Activated naive CD4-positive, alpha-beta T cell treated with anti-CD3 and anti-CD28 coated beads for 36 hours (primary cell): ENCODE data around the gene GPC6. TPM values are rescaled to one million over a fixed set of nuclear protein-coding genes. Genes with fewer than 3 reads are reported as not detected.

Experiments used
- CTCF ChIA-PET: fragments of 350-600 bp; sonication (Branson Sonifier 250); formaldehyde crosslinking; loops from one replicate; lab custom pipeline; 2021; ENCODE audit warnings: antibody characterized with exemption; lab: Charles Lee
- DNase-seq: peaks from one replicate; pipeline ENCODE4 v3.0.0-alpha.2; 2020
- H3K27ac Mint-ChIP-seq: one replicate; pipeline ENCODE4 v1.8.0; 2021; ENCODE audit warnings: mild to moderate bottlenecking, mixed read lengths
- H3K27me3 Mint-ChIP-seq: one replicate; pipeline ENCODE4 v1.8.0; 2021; ENCODE audit warnings: low read depth, mixed read lengths
- H3K36me3 Mint-ChIP-seq: one replicate; pipeline ENCODE4 v1.8.0; 2021; ENCODE audit warnings: low read depth, mixed read lengths
- H3K4me1 Mint-ChIP-seq: one replicate; pipeline ENCODE4 v1.8.0; 2021; ENCODE audit warnings: low read depth, mixed read lengths
- H3K4me3 Mint-ChIP-seq: one replicate; pipeline ENCODE4 v1.8.0; 2021; ENCODE audit warnings: mild to moderate bottlenecking, moderate library complexity, mixed read lengths
- H3K9me3 Mint-ChIP-seq: one replicate; pipeline ENCODE4 v1.8.0; 2021; ENCODE audit warnings: mixed read lengths
- intact Hi-C: fragments of 100-400 bp; cut with micrococcal nuclease; formaldehyde crosslinking; loops from one replicate; pipeline ENCODE4 v1.15.1; 2023
- total RNA-seq, 2 experiments: library from RNA; stranded (reverse); gene quantifications; one replicate each; pipeline ENCODE4 v1.2.3, GENCODE V29; 2021

The GPC6 gene
- total RNA-seq, 2 experiments from 2014 or later = not detected

GRCh38 chr13:94251831-94252608 is 1025.4 kb downstream of the GPC6 start:
- intact Hi-C loops = no loop called here
- DNase-seq = no peak
- Mint-ChIP-seq H3K4me1 (peaks cover 9% of the 10 kb centered on the region), H3K4me3 (no peak overlapping the region), H3K27ac (no peak overlapping the region), H3K36me3 (no peaks in the 10 kb centered on the region), H3K9me3 (no peaks in the 10 kb centered on the region), H3K27me3 (peaks cover 2% of the 10 kb centered on the region)
- CTCF ChIA-PET = no interaction called here

DNA sequence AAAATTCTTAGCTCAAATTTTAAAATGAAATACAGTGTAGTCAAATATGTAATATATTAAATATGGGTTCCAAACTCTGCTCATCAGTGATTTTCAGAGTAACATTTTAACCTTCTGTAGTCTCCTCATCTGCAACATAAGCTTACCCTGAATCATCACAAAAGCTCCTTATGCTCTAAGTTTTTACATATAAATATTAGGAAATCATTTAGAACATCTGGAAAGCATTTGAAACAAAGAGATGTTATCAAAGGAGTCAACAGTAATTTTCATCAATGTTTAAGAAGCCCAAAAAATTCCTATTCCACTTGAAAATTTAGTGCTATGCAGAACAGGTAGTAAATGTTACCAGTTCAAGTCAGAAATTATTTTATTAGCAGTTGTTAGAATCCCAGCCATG is 1028.1 kb downstream of the GPC6 start:
- CTCF ChIA-PET = no interaction called here
- no peaks in the 10 kb centered on the region for H3K27me3 Mint-ChIP-seq
- no peaks in the 10 kb centered on the region for H3K36me3 Mint-ChIP-seq
- no peak overlapping the region for H3K27ac Mint-ChIP-seq
- H3K9me3 Mint-ChIP-seq = no peaks in the 10 kb centered on the region
- no peak for DNase-seq
- no peaks in the 10 kb centered on the region for H3K4me1 Mint-ChIP-seq
- no peak overlapping the region for H3K4me3 Mint-ChIP-seq
- intact Hi-C loops = no loop called here

DNA sequence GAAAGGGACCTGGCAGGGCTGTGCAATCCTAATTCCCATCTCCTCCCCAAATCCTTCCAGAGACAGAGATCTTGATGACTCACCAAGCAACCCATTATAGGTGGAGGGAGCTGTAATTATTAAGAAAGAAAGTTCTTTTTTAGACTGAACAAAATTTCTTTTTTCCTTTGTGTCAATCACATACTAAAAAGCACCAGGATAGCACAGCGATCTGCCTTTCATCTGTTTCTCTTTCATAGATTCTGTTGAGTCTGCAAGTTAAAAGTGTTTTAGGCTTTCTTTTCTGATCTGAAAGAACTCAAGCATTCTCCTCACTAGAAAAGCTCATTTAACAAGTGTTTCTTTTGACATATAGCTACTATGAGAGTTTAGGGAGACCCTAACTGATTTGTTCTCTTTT is 1030.1 kb downstream of the GPC6 start:
- Mint-ChIP-seq H3K36me3 (no peaks in the 10 kb centered on the region), H3K4me1 (no peaks in the 10 kb centered on the region), H3K9me3 (no peaks in the 10 kb centered on the region), H3K4me3 (no peak overlapping the region), H3K27me3 (no peaks in the 10 kb centered on the region), H3K27ac (no peak overlapping the region)
- CTCF ChIA-PET = no interaction called here
- intact Hi-C loops = no loop called here
- no peak for DNase-seq

DNA sequence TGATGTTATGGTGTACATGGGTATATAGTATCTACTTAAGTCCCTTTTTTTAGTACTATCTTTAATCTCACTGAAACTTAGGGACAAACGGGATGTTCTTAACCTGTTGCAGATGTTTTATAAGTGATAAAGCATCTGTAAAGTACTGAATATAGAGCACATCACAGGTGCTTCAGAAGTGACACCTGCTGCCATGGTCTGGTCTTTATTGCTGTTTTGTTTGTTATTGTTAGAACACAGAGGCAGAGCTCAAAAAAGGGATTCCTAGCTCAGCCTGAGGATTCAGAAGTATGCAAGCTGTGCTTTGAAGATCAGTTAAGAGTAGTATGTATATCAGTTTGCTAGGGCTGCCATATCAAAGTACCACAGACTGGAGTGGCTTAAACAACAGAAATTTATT is 1033.4 kb downstream of the GPC6 start:
- Mint-ChIP-seq H3K27me3 (no peaks in the 10 kb centered on the region), H3K4me3 (no peak overlapping the region), H3K36me3 (no peaks in the 10 kb centered on the region)

DNA sequence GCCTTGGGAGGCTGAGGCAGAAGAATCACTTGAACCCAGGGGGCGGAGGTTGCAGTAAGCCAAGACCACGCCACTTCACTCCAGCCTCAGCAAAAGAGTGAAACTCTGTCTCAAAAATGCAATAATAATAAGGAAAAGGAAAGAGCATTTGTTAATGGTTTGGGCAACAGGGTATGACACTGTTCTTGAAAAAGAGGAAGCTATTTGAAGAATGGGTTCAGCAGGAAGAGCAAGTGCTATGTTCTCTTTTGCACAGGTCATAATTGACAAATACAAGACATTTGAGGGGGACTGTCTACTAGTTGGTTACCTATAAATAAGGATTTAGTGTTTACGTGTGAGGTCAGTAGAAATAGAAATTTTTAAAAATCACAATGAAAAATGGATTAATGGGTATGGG is 1034.6 kb downstream of the GPC6 start:
- Mint-ChIP-seq H3K27me3 (no peaks in the 10 kb centered on the region), H3K27ac (no peak overlapping the region), H3K36me3 (no peaks in the 10 kb centered on the region), H3K9me3 (no peaks in the 10 kb centered on the region), H3K4me3 (no peak overlapping the region), H3K4me1 (peaks cover 2% of the 10 kb centered on the region)
- CTCF ChIA-PET = no interaction called here
- no peak for DNase-seq
- intact Hi-C loops = no loop called here

More for the DNA sequence above, 1033.4 kb downstream of the GPC6 start:
- Mint-ChIP-seq H3K4me1 (no peaks in the 10 kb centered on the region), H3K9me3 (no peaks in the 10 kb centered on the region), H3K27ac (no peak overlapping the region)
- intact Hi-C loops = no loop called here
- CTCF ChIA-PET = no interaction called here
- no peak for DNase-seq

- no peaks in the 10 kb centered on the region for H3K36me3 Mint-ChIP-seq
- H3K9me3 Mint-ChIP-seq = no peaks in the 10 kb centered on the region
- CTCF ChIA-PET = no interaction called here
- H3K4me3 Mint-ChIP-seq = no peak overlapping the region
- no peak for DNase-seq
- H3K27me3 Mint-ChIP-seq = no peaks in the 10 kb centered on the region
- peaks cover 2% of the 10 kb centered on the region for H3K4me1 Mint-ChIP-seq
- H3K27ac Mint-ChIP-seq = no peak overlapping the region
- intact Hi-C loops = no loop called here
Observed at GRCh38 chr13:94263038-94263437, 1036.4 kb downstream of the GPC6 start.

DNA sequence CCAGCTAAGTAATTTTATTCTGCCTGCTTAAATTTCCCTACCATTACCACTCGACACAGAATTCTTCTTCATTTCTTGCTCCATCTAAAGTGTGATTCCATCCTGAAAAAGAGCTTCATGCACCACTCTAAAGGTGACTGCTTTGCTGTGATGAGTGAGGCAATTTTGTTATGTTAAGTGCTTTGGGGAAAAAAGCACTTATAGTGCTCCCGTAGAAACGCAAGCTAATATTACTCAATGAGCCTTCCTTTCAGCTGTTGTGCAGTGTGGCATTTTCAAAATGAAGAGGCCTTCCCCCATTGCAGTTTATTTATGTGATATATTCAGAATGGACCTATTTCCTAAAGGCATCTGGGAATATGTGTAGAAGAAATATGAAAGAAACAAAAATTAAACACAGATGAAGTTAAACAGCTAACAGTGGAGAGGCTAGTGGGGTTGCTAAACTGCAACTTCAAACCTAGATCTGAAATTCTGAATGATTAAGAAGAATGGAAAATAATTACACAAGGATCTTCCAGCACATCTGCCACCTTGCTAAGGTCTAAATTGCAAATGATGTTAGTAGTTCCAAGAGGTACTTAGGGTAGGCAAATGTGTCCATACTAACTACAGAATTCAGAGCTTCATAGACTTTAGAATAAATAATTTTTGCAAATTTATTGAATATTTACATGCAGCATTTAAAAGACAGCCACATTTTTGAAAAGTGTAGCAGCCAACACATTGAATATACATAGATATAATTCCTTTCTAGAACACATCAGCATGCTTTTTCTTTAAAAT is 1041.2 kb downstream of the GPC6 start:
- no peak for DNase-seq
- no peaks in the 10 kb centered on the region for H3K27me3 Mint-ChIP-seq
- H3K9me3 Mint-ChIP-seq = no peaks in the 10 kb centered on the region
- no peak overlapping the region for H3K27ac Mint-ChIP-seq
- peaks cover 2% of the 10 kb centered on the region for H3K4me1 Mint-ChIP-seq
- no peaks in the 10 kb centered on the region for H3K36me3 Mint-ChIP-seq
- intact Hi-C loops = loop anchor here (5.0 kb wide), 1 partner anchor 95 kb away; no protein-coding TSS in a partner anchor
- no peak overlapping the region for H3K4me3 Mint-ChIP-seq
- CTCF ChIA-PET = interaction anchor here (0.6 kb wide), 1 partner anchor 350 kb away, joined by 3 read pairs; no protein-coding TSS in a partner anchor

- H3K36me3 Mint-ChIP-seq = no peaks in the 10 kb centered on the region
- no peak for DNase-seq
- CTCF ChIA-PET = no interaction called here
- H3K27me3 Mint-ChIP-seq = no peaks in the 10 kb centered on the region
- H3K4me3 Mint-ChIP-seq = no peak overlapping the region
- H3K9me3 Mint-ChIP-seq = no peaks in the 10 kb centered on the region
- H3K27ac Mint-ChIP-seq = no peak overlapping the region
- peaks cover 2% of the 10 kb centered on the region for H3K4me1 Mint-ChIP-seq
- intact Hi-C loops = loop anchor here (5.0 kb wide), 1 partner anchor 94 kb away; no protein-coding TSS in a partner anchor
Observed at GRCh38 chr13:94268661-94269060, 1042.1 kb downstream of the GPC6 start.

DNA sequence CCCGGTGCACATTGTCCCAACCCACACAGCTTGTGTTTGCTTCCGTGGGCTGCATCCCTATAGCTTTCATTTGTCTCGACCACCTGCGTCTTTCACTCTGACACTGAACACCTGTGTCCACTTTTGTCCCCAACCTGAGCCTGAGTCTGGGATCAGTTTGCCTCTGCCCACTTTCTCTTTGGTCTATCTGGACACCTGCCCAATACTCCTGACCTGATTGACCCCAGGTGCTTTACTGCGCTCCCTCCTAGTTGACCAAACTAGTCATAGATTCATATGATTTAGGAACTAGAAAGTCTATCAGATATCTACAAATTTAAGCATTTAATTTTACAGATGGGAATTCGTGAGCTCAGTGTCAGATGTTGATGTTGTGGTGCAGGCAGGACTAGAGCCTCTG is 1043.0 kb downstream of the GPC6 start:
- H3K27ac Mint-ChIP-seq = no peak overlapping the region
- no peaks in the 10 kb centered on the region for H3K9me3 Mint-ChIP-seq
- intact Hi-C loops = loop anchor here (5.0 kb wide), 1 partner anchor 93 kb away; no protein-coding TSS in a partner anchor
- no peaks in the 10 kb centered on the region for H3K27me3 Mint-ChIP-seq
- no peak overlapping the region for H3K4me3 Mint-ChIP-seq
- H3K36me3 Mint-ChIP-seq = no peaks in the 10 kb centered on the region
- H3K4me1 Mint-ChIP-seq = peaks cover 2% of the 10 kb centered on the region
- DNase-seq = no peak
- CTCF ChIA-PET = no interaction called here

- Mint-ChIP-seq H3K27me3 (no peaks in the 10 kb centered on the region), H3K4me1 (no peaks in the 10 kb centered on the region), H3K9me3 (no peaks in the 10 kb centered on the region), H3K36me3 (no peaks in the 10 kb centered on the region), H3K27ac (no peak overlapping the region), H3K4me3 (no peak overlapping the region)
- intact Hi-C loops = no loop called here
- CTCF ChIA-PET = no interaction called here
- DNase-seq = no peak
Observed at GRCh38 chr13:94270556-94270955, 1043.9 kb downstream of the GPC6 start.

GRCh38 chr13:94272038-94272437 is 1045.4 kb downstream of the GPC6 start:
- no peaks in the 10 kb centered on the region for H3K36me3 Mint-ChIP-seq
- CTCF ChIA-PET = no interaction called here

DNA sequence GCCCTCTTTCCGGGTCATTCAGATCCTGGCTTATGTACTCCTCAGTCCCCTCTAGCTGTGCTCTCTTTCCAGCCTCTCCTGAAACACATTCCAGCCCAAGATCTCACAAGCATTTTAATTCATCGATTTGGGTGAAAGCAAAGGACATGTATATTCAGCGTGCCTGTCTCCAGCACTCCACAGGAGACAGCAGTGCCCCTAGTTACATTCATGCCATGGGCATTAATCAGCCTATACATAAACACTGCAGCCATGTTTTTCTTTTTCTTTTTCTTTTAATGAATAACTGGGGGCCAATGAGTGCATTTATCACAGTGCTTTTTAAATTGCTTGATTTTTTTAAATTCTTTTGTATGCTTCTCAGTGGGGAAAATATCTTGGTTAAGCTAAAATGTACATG is 1053.7 kb downstream of the GPC6 start:
- Mint-ChIP-seq H3K4me1 (no peaks in the 10 kb centered on the region), H3K9me3 (peaks cover 5% of the 10 kb centered on the region), H3K36me3 (no peaks in the 10 kb centered on the region), H3K27me3 (peaks cover 2% of the 10 kb centered on the region), H3K4me3 (no peak overlapping the region), H3K27ac (no peak overlapping the region)
- intact Hi-C loops = no loop called here
- DNase-seq = no peak
- CTCF ChIA-PET = no interaction called here

More at GRCh38 chr13:94272038-94272437, 1045.4 kb downstream of the GPC6 start:
- no peaks in the 10 kb centered on the region for H3K4me1 Mint-ChIP-seq
- intact Hi-C loops = no loop called here
- H3K27me3 Mint-ChIP-seq = no peaks in the 10 kb centered on the region
- DNase-seq = no peak
- H3K4me3 Mint-ChIP-seq = no peak overlapping the region
- no peak overlapping the region for H3K27ac Mint-ChIP-seq
- peaks cover 4% of the 10 kb centered on the region for H3K9me3 Mint-ChIP-seq
